ENCODE results near the gene TMEM8B.

Gene TMEM8B

DNA sequence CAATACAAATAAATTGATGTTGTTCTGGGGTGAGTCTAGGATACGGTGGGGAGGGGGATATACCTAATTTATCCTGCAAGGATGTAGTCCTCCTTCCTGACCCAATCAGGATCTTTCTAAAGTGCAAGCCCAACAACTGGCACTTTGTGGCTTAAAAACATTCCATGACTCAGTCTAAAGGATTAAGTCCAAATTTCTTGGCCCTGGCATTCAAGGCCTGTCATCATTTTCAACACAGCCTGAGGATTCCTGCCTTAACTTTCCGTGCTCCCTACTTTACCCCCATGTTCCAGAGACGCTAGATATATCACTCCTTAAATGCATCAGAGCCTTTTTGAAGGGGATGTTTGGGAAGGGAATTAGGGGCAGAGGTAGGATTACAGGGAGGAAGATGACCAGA lies 1.5 kb upstream of the TMEM8B start:
- H3K27ac ChIP-seq, result no peak overlapping the region
- TF ChIP-seq, protein P1, sequence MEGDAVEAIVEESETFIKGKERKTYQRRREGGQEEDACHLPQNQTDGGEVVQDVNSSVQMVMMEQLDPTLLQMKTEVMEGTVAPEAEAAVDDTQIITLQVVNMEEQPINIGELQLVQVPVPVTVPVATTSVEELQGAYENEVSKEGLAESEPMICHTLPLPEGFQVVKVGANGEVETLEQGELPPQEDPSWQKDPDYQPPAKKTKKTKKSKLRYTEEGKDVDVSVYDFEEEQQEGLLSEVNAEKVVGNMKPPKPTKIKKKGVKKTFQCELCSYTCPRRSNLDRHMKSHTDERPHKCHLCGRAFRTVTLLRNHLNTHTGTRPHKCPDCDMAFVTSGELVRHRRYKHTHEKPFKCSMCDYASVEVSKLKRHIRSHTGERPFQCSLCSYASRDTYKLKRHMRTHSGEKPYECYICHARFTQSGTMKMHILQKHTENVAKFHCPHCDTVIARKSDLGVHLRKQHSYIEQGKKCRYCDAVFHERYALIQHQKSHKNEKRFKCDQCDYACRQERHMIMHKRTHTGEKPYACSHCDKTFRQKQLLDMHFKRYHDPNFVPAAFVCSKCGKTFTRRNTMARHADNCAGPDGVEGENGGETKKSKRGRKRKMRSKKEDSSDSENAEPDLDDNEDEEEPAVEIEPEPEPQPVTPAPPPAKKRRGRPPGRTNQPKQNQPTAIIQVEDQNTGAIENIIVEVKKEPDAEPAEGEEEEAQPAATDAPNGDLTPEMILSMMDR (conservative IDR thresholded peaks at IDR 0.05), result no peak

DNA sequence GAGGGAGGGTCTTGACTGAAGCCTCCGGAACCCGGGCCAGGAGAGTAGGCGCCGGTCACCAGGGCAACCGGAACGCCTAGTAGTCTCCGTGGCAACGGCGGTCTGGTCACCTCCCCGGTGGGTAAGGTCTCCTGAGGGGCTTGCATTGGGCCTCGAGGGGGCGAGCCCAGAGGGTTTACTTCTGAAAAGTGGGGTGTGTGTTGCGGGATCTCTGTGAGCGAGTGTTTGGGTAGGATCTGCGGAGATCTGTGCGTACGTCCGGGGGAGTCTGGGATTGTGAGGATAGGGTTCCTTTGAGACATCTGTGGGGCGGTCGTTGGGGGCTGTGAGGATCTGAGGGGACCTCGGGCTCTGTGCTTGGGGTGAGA lies 328 bp upstream of the TMEM8B start, which contains the start of gene FAM221B:
Gene FAM221B, minus strand, starts transcription at position 17 of the 368 bp plus-strand sequence. CDS start 2,571 bp downstream, outside the sequence.
- H3K27ac ChIP-seq, result peak within 1 kb of the TSS; percentile 74
- TF ChIP-seq, protein P1 (conservative IDR thresholded peaks at IDR 0.05), result no peak

DNA sequence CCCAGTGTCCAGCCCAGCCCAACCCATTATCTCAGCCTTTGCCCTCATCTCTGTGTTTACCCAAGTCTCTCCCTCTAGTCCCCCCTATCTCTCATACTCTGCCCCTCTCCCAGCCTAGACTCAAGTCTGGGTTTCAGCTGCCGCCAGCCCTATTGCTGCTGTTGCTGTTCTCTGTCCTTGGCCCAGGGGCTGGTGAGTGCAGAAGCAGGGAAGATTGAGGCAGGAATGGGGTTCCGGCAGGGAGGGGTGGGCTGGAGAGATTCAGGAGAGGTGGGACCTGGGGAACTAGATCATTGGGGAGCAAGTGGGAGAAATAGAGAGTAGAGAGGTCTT lies 702 bp downstream of the TMEM8B start:
- peak overlapping the region; percentile 74 for H3K27ac ChIP-seq
- TF ChIP-seq, protein P1 (conservative IDR thresholded peaks at IDR 0.05), result no peak

DNA sequence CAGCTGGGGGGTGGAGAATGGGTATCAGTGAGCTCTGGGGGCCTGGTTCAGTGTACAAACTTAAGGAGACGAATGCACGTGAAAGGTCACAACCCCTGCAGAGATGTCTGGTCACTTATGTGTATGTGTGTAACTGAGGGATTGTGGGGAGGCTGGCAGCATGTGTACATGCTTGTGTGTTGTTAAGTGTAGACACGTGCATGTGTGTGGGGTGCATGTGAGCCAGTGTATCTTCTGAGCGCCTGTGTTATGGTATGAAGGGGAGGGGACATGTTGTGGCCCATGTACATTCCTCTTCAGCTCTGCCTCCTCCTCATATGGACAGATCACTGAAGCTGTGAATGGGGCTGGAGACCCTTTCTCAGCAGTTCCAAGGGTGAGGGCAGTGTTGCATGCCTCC lies 2.0 kb downstream of the TMEM8B start:
- TF ChIP-seq, protein P1 (conservative IDR thresholded peaks at IDR 0.05), result no peak
- H3K27ac ChIP-seq, result no peak overlapping the region

DNA sequence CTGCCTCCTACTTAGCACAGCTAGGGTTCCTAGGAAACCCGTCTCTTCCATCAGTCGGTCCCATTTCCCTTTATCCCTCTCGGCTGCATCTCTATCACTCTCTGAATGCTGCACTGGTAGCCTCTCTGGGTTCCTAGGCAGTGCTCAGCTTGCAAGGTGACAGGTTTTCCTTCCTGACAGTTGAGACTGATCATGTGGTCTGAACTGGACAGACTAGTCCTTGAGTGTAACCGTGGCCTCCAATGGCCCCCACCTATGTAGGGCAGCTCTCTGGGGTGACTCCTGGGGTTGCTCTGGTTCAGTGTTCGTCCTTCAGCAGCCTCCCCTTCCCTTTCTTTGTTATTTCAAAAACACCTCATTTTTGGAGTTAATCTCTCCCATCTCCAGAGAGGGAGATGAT lies 3.8 kb downstream of the TMEM8B start:
- peak overlapping the region; percentile 91 for H3K27ac ChIP-seq
- TF ChIP-seq, protein P1 (conservative IDR thresholded peaks at IDR 0.05), result no peak

DNA sequence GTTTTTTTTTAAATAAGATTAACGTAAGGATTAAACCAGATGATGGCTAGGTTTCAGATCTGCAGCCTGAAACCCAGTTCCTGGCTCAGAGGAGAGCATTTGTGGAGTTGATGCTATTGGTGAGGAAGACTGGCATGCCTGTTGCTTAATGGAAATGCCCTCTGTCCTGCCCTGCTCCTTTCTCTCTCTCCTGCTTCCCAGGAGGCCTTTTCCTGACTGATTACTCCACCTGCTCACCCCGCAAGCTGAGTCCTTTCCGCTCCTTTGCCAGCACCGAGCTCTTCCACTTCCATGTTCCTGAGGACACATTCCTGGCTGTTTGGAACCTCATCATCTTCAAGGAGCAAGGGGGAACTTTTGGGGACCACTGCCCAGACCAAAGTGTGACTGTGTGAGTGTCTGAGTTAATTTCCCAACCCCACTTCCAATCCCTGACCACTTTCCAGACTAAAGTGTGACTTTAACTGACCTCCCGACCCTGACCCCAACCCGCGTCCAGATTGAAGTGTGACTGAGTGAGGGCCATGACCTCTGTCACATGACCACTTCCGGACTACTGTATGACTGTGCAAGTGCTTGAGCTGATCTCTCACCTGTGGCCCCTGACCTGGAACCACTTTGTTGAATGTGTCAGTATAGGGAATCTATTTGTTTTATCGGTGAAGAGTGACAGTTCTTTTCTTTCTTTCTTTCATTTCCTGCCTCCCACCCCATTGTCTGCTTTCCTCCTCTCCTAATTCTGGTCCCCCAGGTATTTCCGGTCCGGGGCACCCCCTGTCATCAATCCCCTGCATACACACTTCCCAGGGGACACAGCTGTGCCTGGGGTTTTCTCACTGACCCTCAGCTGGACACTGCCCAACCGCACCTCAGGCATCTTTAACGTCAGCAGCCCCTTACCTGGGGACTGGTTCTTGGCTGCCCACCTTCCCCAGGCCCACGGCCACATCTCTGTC lies 5.5 kb downstream of the TMEM8B start:
- TF ChIP-seq, protein P1 (conservative IDR thresholded peaks at IDR 0.05), result no peak
- peak overlapping the region; percentile 91 for H3K27ac ChIP-seq

DNA sequence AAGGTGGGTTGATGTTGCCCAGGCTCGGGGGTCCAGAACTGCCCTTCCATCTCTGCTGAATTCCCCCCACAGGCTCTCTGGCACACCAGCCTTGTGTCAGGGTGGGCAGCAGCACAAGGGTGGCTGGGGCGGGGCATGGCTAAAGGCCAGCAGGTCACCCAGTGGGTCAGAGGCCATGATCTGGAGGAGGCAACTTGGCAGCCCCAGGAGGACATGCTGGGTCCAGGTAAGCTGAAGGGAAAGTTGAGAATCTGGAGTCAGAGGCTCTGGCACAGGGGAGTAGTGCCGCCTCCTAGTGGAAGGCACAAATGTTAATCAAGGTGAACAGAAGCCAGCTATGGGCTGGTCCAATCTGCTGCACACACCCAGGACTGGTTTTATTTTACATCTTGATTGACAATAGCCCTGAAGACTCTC lies 6.2 kb downstream of the TMEM8B start:
- TF ChIP-seq, protein P1 (conservative IDR thresholded peaks at IDR 0.05), result no peak
- peak overlapping the region; percentile 91 for H3K27ac ChIP-seq
